ENCODE results near the gene RNF212B. TPM values are rescaled to one million over a fixed set of nuclear protein-coding genes. Genes with fewer than 3 reads are reported as not detected.

Gene RNF212B
- total and polyA plus RNA-seq, 2 of the 13 experiments (the other 11 are each of a cell fraction or from before 2014, with no cell fraction given) = 0.05 TPM; not detected in 1

DNA sequence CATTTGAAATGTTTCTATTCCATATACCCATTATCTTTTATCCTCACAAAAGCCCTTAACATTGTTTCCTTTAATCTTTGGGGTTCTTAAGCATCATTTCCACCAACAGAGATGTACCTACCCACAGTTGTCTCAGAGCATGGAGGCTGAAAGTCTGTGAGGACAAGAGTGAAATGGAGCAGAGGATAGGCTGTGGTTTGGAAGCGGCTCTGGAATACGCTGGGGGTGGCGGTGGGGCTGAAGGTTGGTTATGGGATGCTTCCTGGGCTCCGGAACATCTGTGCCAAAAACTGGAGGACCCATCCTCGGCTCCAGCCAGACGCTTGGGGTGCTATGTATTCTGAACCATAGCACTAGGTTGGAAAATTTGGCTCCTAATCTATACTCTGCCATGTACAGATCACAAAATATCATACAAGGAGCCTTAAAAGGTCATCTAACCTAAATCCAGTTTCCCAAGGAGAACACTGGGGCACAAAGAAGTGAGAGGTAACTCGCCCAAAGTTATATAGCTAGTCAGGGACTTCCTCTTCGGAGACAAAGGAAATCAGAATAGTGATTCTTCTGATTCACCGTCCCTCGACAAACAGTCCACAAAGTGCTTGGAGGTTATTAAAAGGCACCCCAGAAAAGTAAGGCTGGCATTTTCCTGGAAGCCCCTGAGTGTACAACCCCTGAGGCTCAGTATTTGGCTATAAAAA is 62.4 kb downstream of the RNF212B start (continued):
- TF ChIP-seq, protein P1, sequence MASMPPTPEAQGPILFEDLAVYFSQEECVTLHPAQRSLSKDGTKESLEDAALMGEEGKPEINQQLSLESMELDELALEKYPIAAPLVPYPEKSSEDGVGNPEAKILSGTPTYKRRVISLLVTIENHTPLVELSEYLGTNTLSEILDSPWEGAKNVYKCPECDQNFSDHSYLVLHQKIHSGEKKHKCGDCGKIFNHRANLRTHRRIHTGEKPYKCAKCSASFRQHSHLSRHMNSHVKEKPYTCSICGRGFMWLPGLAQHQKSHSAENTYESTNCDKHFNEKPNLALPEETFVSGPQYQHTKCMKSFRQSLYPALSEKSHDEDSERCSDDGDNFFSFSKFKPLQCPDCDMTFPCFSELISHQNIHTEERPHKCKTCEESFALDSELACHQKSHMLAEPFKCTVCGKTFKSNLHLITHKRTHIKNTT (CRISPR knock-in tag; IDR thresholded peaks at IDR 0.05) = no peak
- TF ChIP-seq ZNF777 (CRISPR knock-in tag; IDR thresholded peaks at IDR 0.05) (no peak), ZNF180 (CRISPR knock-in tag; IDR thresholded peaks at IDR 0.05; ENCODE audit: borderline replicate concordance, low read depth) (no peak), ISL2 (CRISPR knock-in tag; IDR thresholded peaks at IDR 0.05) (0 out of 2 replicates have a peak, but pooled peaks have one; percentile 24), ZNF264 (CRISPR knock-in tag; IDR thresholded peaks at IDR 0.05) (0 out of 2 replicates have a peak, but pooled peaks have one; percentile 35)
- TF ChIP-seq, protein P2, sequence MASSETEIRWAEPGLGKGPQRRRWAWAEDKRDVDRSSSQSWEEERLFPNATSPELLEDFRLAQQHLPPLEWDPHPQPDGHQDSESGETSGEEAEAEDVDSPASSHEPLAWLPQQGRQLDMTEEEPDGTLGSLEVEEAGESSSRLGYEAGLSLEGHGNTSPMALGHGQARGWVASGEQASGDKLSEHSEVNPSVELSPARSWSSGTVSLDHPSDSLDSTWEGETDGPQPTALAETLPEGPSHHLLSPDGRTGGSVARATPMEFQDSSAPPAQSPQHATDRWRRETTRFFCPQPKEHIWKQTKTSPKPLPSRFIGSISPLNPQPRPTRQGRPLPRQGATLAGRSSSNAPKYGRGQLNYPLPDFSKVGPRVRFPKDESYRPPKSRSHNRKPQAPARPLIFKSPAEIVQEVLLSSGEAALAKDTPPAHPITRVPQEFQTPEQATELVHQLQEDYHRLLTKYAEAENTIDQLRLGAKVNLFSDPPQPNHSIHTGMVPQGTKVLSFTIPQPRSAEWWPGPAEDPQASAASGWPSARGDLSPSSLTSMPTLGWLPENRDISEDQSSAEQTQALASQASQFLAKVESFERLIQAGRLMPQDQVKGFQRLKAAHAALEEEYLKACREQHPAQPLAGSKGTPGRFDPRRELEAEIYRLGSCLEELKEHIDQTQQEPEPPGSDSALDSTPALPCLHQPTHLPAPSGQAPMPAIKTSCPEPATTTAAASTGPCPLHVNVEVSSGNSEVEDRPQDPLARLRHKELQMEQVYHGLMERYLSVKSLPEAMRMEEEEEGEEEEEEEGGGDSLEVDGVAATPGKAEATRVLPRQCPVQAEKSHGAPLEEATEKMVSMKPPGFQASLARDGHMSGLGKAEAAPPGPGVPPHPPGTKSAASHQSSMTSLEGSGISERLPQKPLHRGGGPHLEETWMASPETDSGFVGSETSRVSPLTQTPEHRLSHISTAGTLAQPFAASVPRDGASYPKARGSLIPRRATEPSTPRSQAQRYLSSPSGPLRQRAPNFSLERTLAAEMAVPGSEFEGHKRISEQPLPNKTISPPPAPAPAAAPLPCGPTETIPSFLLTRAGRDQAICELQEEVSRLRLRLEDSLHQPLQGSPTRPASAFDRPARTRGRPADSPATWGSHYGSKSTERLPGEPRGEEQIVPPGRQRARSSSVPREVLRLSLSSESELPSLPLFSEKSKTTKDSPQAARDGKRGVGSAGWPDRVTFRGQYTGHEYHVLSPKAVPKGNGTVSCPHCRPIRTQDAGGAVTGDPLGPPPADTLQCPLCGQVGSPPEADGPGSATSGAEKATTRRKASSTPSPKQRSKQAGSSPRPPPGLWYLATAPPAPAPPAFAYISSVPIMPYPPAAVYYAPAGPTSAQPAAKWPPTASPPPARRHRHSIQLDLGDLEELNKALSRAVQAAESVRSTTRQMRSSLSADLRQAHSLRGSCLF (CRISPR knock-in tag; IDR thresholded peaks at IDR 0.05; ENCODE audit: borderline replicate concordance) = no peak

Data from HepG2 (cell line).